ENCODE measurements around the gene CCBE1.

- TF ChIP-seq GATA2 (IDR thresholded peaks at IDR 0.05; ENCODE audit: low read depth, low read length) = no peak
- no peak for TF ChIP-seq GATA3 (IDR thresholded peaks at IDR 0.05; ENCODE audit: low read depth, low read length)
These were observed 123.3 kb downstream of the CCBE1 start for GRCh38 chr18:59573962-59574361.
